GM12801 (cell line): ENCODE results near the gene CCDC148.

ENCODE experiments used
- TF ChIP-seq, protein P1 (sequence below): IDR thresholded peaks from one replicate; pipeline ENCODE4 v1.5.1; 2011; ENCODE audit warnings: control low read depth; ENCODE audit not compliant: insufficient read length; ENCODE audit errors: extremely low read depth

Gene CCDC148

DNA sequence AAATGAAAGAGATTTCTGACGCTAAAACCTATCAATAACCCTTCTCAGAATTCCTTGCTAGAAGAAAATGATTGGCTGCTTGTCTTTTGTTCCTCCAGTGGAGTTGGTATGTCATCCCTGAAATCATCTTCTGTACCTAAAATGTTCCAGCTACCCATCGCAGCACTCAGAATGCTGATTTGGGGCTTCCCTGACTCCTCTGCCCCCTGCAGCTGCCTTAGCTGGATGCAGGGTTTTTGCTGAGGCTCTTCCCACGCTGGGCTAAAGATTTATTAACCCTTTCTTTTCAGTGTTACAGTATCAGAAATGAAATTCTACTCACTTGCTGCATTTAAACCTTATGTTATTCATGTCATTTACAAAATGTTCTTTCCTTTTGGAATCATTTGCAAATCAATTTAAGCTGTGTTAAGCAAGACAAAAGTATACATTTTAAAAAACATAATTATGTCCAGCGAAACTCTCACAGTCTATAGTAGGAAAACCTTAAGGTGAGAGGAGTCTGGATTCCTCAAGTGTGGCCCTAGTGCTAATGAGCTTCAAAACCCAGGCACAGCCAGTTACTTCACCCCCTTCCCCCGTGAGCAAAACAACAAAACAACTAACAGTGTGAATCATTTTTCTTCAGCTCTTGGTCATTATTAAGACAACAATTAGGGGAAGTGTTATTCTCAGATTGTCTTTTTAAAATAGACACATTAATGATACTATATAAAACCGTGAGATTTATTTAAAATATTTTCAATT, 33.0 kb upstream of the CCDC148 start:
- TF ChIP-seq, protein P1, sequence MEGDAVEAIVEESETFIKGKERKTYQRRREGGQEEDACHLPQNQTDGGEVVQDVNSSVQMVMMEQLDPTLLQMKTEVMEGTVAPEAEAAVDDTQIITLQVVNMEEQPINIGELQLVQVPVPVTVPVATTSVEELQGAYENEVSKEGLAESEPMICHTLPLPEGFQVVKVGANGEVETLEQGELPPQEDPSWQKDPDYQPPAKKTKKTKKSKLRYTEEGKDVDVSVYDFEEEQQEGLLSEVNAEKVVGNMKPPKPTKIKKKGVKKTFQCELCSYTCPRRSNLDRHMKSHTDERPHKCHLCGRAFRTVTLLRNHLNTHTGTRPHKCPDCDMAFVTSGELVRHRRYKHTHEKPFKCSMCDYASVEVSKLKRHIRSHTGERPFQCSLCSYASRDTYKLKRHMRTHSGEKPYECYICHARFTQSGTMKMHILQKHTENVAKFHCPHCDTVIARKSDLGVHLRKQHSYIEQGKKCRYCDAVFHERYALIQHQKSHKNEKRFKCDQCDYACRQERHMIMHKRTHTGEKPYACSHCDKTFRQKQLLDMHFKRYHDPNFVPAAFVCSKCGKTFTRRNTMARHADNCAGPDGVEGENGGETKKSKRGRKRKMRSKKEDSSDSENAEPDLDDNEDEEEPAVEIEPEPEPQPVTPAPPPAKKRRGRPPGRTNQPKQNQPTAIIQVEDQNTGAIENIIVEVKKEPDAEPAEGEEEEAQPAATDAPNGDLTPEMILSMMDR = no peak

DNA sequence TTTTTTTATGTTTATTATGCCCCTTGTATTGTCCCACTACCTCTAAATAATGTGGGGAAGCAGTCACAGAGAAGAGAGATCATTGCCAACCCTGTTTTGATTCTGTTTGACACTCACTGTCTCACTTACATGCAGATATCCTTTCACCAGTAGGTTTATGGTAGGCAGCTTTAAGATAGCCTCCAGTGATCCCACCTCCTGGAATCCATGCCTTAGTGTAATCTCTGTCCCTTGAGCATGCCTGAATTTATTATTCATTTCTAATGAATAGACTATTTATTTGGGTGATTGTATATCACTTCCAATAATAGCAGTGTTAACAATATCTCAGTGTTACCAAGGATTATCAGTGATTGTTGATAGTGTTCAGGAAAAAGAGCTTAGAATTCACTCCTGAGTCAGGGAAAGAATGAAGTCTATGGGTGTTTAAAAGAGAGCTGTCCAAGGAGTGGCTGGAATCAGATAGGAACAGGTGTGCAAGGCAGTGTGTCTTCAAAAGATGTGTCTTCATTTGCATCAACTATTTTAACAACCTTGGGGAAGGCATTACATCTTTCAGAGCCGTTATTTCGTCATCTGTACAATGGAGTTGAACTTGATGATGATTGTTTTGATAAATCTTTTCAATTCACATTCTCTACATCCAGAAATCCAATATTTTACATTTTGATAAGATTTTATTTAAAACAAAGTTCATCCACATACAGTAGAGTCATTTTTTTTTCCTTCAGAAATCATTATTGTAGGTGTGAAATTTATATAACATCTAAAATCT, 32.1 kb upstream of the CCDC148 start:
- TF ChIP-seq, protein P1 = no peak

DNA sequence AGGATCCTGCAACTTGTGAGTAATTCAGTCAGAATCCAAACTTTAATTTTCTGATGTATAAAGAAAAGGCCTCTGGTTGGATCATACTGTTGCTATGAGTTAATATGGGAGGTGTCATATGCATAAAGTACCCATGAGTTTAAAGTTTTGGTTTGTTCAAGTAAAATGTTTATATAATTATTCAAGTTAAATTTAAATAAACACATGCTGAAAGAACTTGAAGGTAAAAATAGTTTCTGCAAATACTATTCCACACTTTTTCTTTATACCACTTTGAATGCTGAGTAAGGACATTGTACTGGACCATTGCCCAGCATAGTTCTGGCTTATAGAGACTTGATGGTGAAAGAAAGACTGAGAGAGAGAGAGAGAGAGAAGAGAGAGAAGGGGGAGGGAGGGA, 30.9 kb upstream of the CCDC148 start:
- TF ChIP-seq, protein P1 = no peak

DNA sequence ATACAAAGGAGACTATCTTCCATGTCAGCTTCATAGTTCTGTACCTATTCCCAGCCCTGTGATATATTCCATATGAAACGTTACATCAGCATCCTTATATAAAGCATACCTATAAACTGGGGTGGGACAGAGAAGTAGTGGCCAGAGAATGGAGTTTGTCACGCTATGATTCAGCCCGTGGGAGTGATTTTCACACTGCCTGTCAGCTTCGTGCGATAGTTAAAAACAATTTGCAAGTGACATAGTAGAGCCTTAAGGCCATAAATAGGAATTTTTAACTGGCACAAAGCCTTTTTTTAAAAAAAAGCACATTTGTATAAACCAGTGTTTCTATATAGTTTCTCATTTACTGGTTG, 30.4 kb upstream of the CCDC148 start:
- TF ChIP-seq, protein P1 = no peak

DNA sequence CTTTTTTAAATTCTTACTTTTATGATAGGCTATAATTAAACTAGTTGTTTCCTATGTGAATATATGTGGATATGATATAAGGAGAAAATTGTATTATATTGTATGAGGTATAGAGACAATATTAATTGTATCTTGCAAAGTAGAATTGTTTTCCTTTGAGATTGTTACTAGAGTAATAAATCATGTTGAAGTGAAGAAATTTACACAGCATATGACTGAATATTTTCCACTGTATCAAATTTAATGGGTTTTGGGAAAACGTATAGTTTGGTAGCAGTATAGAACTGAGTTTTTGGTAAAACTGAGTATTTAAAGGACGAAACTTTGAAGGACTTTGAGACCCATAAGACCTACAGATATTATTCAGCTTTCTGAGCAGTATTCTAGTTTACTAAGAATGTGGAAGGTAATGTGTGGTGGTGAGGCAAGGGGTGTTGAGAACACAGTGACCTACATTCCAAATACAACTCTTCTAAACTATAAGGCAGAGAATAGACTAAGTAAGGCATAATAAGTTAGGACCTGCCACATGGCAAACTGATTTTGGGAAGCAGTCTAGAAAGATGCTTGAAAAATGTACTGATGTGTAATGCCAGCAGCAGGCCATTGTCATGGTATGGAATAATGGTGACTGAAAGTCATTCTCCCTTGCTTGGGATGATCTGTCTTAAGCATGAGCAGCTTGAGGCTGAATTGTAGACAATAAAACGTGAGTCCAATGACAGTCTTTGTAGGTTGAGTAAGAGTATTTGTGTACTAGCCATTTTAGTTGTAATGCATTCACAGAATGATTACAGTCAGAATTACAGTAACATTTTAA, 29.8 kb upstream of the CCDC148 start:
- TF ChIP-seq, protein P1 = no peak

DNA sequence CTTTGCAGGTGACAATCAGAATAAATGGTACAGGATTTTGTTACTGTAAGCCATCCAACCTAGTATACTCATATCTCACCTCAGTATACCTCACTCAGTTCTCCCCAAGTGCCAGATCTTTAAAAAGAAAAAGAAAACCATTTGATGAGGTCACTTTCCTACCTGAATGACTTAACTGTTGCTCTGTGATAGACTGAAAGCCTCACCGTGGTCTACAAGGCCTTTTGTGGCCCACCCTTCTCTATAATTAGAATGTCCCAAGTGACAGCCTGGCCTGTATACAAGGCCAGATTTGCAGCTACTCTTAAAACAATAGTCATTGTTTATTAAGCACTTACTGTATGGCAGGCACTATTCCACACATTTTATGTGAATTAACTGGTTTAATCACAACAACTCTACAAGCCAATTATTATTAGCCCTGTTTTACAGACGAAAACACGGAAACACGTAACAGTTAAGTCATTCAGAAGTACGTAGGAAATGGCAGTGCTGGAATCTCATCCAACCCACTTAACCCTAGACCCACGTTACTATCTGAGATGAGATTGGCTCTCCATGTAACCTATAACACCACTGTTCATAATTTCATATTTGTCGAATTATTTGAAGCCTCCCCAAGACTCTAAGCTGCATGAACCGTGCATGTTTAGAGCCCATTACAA, 28.5 kb upstream of the CCDC148 start:
- TF ChIP-seq, protein P1 = no peak

DNA sequence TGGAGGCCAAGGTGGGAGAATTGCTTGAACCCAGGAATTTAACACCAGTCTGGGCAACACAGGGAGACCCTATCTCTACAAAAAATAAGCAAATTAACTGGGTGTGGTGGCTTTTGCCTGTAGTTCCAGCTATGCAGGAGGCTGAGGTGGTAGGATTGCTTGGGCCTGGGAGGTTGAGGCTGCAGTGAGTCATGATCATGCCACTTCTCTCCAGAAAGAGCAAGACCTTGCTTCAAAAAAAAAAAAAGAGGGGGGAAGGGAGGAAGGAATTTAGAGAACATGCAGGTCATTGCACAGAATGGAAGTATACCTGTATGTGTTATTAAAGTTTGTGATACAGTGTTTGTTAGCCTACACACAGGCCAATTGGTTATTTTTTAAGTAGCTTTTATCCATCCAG, 26.0 kb upstream of the CCDC148 start:
- TF ChIP-seq, protein P1 = no peak
